Measurements from ENCODE around the gene LAMC3. TPM values are rescaled to one million over a fixed set of nuclear protein-coding genes. Genes with fewer than 3 reads are reported as not detected.

LAMC3 gene
- total RNA-seq, 1 experiment from 2014 or later: 0.36 TPM

- no peaks in the 10 kb centered on the region for H3K27me3 ChIP-seq (replicated peaks; ENCODE audit: control insufficient read depth, insufficient read depth, low read length)
- CTCF ChIA-PET: no interaction called here
- Mint-ChIP-seq H3K36me3 (ENCODE audit: insufficient read depth, unreplicated experiment) (no peaks in the 10 kb centered on the region), H3K4me3 (ENCODE audit: unreplicated experiment) (no peak overlapping the region), H3K27ac (ENCODE audit: unreplicated experiment) (no peak overlapping the region), H3K9me3 (ENCODE audit: unreplicated experiment) (no peaks in the 10 kb centered on the region), H3K27me3 (ENCODE audit: insufficient read depth, unreplicated experiment) (peaks cover 8% of the 10 kb centered on the region), H3K4me1 (ENCODE audit: low read depth, unreplicated experiment) (no peaks in the 10 kb centered on the region)
- H3K4me1 ChIP-seq: no peaks in the 10 kb centered on the region
- H3K4me3 ChIP-seq (ENCODE audit: low read depth, low read length): no peak overlapping the region
- intact Hi-C loops (cut with micrococcal nuclease; ENCODE audit: unreplicated experiment): no loop called here
- no peaks in the 10 kb centered on the region for H3K36me3 ChIP-seq (ENCODE audit: control insufficient read depth, insufficient read depth, low read length)
- H3K9me3 ChIP-seq: no peaks in the 10 kb centered on the region
- no TSS peak for BruUV-seq (replicated peaks)
- DNase-seq: no peak
- TF ChIP-seq, protein P1, sequence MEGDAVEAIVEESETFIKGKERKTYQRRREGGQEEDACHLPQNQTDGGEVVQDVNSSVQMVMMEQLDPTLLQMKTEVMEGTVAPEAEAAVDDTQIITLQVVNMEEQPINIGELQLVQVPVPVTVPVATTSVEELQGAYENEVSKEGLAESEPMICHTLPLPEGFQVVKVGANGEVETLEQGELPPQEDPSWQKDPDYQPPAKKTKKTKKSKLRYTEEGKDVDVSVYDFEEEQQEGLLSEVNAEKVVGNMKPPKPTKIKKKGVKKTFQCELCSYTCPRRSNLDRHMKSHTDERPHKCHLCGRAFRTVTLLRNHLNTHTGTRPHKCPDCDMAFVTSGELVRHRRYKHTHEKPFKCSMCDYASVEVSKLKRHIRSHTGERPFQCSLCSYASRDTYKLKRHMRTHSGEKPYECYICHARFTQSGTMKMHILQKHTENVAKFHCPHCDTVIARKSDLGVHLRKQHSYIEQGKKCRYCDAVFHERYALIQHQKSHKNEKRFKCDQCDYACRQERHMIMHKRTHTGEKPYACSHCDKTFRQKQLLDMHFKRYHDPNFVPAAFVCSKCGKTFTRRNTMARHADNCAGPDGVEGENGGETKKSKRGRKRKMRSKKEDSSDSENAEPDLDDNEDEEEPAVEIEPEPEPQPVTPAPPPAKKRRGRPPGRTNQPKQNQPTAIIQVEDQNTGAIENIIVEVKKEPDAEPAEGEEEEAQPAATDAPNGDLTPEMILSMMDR (IDR thresholded peaks at IDR 0.05; ENCODE audit: insufficient read depth in 1 of 2, low read depth in 1 of 2, low read length in 1 of 2, severe bottlenecking in 1 of 2, unreplicated experiment in 1 of 2): no peak
- POLR2A ChIA-PET: no interaction called here
Observed at GRCh38 chr9:130987738-130988399, 21.1 kb upstream of the LAMC3 start.

DNA sequence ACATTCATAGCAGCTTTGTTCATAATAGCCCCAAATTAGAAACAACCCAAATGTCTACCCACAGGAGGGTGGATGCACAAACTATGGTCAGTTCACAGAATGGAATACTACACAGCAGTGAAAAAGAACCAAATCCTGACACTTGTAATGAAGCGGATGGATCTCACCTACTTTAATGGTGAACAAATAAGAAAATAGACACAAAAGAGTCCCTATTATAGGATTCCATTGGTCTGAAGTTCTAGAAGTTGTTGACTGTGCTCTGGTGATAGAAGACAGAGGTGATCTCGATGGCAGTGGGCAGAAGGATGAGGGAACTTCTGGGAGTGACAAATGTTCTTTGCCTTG lies 20.6 kb upstream of the LAMC3 start:
- peaks cover 8% of the 10 kb centered on the region for H3K27me3 Mint-ChIP-seq (ENCODE audit: insufficient read depth, unreplicated experiment)
- Histone ChIP-seq H3K36me3 (ENCODE audit: control insufficient read depth, insufficient read depth, low read length) (no peaks in the 10 kb centered on the region), H3K4me1 (no peaks in the 10 kb centered on the region), H3K27me3 (replicated peaks; ENCODE audit: control insufficient read depth, insufficient read depth, low read length) (no peaks in the 10 kb centered on the region), H3K9me3 (no peaks in the 10 kb centered on the region), H3K4me3 (ENCODE audit: low read depth, low read length) (no peak overlapping the region)
- TF ChIP-seq, protein P1 (IDR thresholded peaks at IDR 0.05; ENCODE audit: insufficient read depth in 1 of 2, low read depth in 1 of 2, low read length in 1 of 2, severe bottlenecking in 1 of 2, unreplicated experiment in 1 of 2): no peak
- no peak overlapping the region for H3K4me3 Mint-ChIP-seq (ENCODE audit: unreplicated experiment)
- H3K36me3 Mint-ChIP-seq (ENCODE audit: insufficient read depth, unreplicated experiment): no peaks in the 10 kb centered on the region
- CTCF ChIA-PET: no interaction called here
- H3K4me1 Mint-ChIP-seq (ENCODE audit: low read depth, unreplicated experiment): no peaks in the 10 kb centered on the region
- DNase-seq: no peak
- intact Hi-C loops (cut with micrococcal nuclease; ENCODE audit: unreplicated experiment): no loop called here
- H3K27ac Mint-ChIP-seq (ENCODE audit: unreplicated experiment): no peak overlapping the region
- POLR2A ChIA-PET: no interaction called here
- BruUV-seq (replicated peaks): no TSS peak
- no peaks in the 10 kb centered on the region for H3K9me3 Mint-ChIP-seq (ENCODE audit: unreplicated experiment)

DNA sequence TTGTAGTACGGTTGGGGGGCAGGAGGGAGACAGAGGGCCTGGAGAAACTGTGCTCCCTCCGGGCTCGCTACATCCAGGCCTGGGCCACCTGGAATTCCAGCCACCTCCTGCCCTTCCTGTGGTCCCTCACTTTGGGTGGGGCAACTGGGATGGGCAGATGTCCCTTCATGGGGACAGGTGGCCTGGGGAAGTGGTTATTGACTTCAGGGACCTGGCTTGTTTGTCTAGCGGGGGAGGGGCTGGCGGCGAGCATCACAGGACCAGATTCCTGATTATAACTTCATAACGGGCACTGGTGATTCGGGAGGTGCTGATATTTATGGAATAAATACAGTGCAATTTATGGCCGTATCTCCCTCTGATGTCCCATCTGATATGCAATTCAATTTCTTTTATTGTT lies 20.1 kb upstream of the LAMC3 start:
- intact Hi-C loops (cut with micrococcal nuclease; ENCODE audit: unreplicated experiment): no loop called here
- Mint-ChIP-seq H3K4me3 (ENCODE audit: unreplicated experiment) (no peak overlapping the region), H3K4me1 (ENCODE audit: low read depth, unreplicated experiment) (no peaks in the 10 kb centered on the region), H3K36me3 (ENCODE audit: insufficient read depth, unreplicated experiment) (no peaks in the 10 kb centered on the region), H3K27ac (ENCODE audit: unreplicated experiment) (no peak overlapping the region), H3K27me3 (ENCODE audit: insufficient read depth, unreplicated experiment) (peaks cover 8% of the 10 kb centered on the region), H3K9me3 (ENCODE audit: unreplicated experiment) (no peaks in the 10 kb centered on the region)
- TF ChIP-seq, protein P1 (IDR thresholded peaks at IDR 0.05; ENCODE audit: insufficient read depth in 1 of 2, low read depth in 1 of 2, low read length in 1 of 2, severe bottlenecking in 1 of 2, unreplicated experiment in 1 of 2): no peak
- Histone ChIP-seq H3K36me3 (ENCODE audit: control insufficient read depth, insufficient read depth, low read length) (no peaks in the 10 kb centered on the region), H3K27me3 (replicated peaks; ENCODE audit: control insufficient read depth, insufficient read depth, low read length) (no peaks in the 10 kb centered on the region), H3K4me1 (no peaks in the 10 kb centered on the region), H3K4me3 (ENCODE audit: low read depth, low read length) (no peak overlapping the region), H3K9me3 (no peaks in the 10 kb centered on the region)
- no TSS peak for BruUV-seq (replicated peaks)
- CTCF ChIA-PET: no interaction called here
- POLR2A ChIA-PET: no interaction called here
- no peak for DNase-seq
